ENCODE measurements around the gene NCAM1.
"Not testable (repeated sequence)": the region's sequence is repeated elsewhere in the genome, so short reads cannot be mapped to it uniquely, and the experiment has no call there.

Gene NCAM1

GRCh38 chr11:113019711-113020110 is 58.5 kb downstream of the NCAM1 start:
- no peak for DNase-seq

- no peak for DNase-seq
These were observed 59.9 kb downstream of the NCAM1 start for GRCh38 chr11:113021111-113021510.

DNA sequence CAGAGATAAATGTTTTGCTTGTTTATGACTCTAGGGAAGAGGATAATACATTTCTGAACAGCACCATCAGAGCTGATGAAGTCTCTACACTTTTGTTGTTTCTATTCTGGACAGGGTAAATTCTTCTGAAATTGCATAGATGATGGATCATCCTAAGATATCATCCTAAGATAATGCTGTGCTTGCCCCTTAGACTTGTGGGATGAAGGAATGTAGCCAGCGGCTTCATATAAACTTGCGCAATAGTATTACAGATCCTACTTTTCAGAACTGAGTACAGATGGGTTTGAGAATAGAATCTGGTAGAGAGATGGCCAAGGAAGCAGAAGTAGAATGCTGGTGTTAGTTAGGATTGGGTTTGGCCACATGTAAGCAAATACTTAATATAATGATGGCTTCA is 61.0 kb downstream of the NCAM1 start:
- DNase-seq, result no peak

- peak in 1 of 58 donors; percentile 26 for DNase-seq
These were observed 62.0 kb downstream of the NCAM1 start for GRCh38 chr11:113023228-113023627.

DNA sequence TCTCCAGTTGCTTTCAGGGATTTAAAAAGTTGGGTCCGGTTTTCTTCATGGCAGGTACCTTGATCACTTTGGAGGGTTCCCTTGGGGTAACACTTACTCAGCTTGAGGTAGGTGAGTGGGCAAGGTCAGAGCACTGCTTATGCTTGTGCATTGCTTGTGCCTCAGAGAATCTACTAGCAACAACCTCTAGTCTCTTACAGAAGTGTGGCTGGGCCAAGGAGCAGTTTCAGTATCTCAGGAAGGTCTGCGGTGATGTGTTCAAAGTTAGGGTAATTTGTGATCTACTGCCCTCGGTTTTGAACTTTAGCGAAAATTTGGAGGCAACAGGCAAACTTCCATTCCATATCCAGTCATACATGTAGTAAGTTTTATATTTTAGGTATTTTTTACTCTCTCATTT is 62.8 kb downstream of the NCAM1 start:
- DNase-seq, result no peak

DNA sequence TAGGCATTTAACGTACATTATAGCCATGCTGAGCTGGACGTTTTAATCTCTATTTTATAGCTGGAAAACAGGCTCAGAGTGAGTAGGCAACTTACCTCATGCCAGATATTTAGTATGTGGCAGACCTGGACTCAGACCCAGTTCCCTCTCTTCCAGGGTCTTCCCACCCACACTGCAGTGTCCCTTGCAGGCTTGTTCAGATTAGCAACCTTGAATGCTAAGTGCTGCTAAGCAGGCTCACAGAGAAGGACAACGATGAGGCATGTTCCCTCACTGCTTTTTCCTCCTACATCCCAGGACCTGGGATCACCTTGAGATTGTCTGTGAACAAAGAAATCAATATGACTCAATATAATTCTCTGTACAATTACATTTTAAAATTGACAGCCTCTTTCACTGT is 65.6 kb downstream of the NCAM1 start:
- DNase-seq, result no peak

GRCh38 chr11:113034576-113034975 is 73.4 kb downstream of the NCAM1 start:
- DNase-seq, result no peak

DNA sequence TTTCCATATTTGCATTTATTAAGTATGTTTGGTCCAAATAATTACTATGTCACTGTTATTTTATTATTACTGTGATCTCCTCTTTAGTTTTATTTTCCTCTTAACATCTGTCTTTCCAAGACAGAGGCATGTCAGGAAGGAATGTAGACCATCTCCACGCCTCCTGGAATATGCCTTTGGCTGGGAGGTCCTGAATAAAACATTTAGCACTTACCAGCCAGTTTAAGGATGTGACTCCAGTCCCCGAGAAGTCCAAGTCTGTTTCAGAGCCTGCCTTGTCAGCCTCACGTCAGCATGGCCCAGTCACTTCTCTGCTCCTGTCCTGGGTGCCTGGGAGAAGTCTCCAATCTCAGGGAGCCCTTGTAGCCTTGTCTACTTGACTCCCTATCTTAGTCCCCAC is 74.5 kb downstream of the NCAM1 start:
- DNase-seq, result no peak

- DNase-seq, result no peak
These were observed 82.5 kb downstream of the NCAM1 start for GRCh38 chr11:113043698-113044097.

DNA sequence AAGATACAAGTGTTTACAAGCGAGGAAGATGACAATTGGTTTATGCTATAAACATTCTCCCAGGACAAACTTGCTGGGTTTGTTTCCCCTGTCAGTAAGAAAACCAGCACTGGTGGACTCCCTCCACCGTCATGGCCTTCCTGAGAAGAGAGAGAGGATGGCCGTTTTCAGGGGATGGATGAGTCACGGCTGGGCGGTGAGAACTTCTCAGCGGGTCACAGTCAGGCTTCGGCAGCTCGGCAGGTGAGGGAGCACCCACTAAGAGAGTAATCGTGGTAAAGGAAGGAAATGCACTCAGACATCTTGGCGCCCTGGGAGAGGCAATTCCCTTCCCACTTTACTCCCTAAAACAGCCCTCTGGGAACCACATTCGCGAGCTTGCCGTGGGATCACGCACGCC is 83.9 kb downstream of the NCAM1 start:
- DNase-seq, result no peak

GRCh38 chr11:113046866-113047265 is 85.6 kb downstream of the NCAM1 start:
- DNase-seq, result no peak

DNA sequence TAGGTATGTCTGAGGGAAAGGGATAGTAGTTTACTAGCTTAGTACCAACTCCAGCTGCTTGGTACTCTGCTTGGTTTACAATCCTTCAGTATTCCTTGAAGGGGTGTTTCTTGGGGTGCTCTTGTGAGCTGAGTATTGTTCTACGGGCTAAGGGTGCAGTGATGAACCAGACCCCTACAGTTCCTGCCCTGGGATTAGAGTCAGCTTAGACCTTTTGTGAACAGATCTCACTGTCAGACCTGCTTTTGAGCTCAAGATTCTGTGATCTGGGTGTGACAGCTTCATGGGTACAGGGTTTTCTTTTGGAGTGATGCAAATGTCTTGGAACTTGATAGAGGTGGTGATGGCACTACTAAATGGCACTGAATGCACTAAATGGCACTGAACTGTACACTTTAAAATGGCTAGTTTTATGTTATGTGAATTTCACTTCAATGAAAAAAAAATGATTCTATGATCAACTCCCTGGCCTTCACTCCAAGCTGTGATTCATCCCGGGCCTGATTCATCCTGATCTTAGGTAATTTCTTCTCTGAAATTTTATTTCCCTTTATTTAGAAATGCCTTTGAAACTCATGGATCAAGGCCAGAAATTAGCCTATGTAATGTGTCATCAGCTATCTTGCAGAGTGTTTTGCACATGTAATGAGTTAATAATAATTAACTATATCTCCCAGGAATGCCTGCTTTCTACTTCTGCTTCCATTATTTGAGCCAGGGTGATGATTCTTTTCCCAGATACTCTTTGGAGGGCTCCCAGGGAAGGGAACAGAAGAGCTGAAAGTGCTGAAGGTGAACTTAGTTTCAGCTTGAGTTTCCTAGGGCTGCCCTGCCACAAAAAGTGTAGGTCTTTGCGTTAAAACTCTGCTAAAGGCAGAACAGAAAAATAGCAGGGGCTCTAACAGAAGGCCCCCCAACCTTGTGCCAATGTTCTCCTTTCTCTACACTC is 87.9 kb downstream of the NCAM1 start:
- no peak for DNase-seq

DNA sequence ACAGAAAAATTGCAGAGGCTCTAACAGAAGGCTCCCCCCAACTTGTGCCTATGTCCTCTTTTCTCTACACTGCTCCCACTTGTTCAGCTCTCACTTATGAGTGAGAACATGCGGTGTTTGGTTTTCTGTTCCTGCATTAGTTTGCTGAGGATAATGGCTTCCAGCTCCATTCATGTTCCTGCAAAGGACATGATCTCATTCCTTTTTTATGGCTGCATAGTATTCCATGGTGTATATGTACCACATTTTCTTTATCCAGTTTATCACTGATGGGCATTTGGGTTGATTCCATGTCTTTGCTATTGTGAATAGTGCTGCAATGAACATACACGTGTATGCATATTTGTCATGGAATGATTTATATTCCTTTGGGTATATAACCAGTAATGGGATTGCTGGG is 91.8 kb downstream of the NCAM1 start:
- DNase-seq, result not testable (repeated sequence)

GRCh38 chr11:113057038-113057437 is 95.8 kb downstream of the NCAM1 start:
- DNase-seq, result no peak

DNA sequence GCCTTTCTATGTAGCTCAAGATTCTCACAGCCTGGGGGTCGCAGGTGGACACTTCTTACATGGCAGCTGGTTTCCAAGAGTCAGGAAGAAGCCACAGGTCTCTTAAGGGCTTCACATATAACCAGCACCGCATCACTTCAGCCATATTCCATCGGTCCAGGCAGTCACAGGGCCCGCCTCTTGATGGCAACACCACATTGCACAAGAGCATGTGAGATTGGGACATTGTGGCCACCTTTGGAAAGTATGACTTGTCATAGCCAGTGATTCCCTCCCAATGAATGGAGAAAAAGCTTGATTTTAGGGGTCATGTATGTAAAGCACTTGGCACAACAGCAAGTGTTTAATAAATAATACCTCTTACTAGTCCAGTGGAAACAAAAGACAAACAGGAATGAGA is 98.3 kb downstream of the NCAM1 start:
- DNase-seq, result no peak

DNA sequence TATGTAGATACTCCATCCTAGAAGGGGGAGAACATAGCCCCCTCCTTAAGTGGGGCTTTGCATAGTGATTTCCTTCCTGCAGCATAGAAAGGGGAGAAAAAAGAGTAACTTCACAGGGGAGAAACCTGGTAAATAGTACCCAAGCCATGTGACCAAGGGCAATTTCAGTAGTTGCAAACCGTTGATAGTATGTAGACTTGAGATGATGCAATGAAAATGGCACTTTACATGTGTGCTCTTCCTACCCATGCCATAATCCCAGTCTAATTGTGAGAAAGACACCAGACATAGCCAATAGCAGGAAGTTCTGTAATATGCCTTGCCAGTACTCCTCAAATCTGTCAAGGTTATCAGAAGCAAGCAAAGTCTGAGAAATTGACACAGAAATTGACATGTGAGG is 104.1 kb downstream of the NCAM1 start:
- DNase-seq, result no peak

DNA sequence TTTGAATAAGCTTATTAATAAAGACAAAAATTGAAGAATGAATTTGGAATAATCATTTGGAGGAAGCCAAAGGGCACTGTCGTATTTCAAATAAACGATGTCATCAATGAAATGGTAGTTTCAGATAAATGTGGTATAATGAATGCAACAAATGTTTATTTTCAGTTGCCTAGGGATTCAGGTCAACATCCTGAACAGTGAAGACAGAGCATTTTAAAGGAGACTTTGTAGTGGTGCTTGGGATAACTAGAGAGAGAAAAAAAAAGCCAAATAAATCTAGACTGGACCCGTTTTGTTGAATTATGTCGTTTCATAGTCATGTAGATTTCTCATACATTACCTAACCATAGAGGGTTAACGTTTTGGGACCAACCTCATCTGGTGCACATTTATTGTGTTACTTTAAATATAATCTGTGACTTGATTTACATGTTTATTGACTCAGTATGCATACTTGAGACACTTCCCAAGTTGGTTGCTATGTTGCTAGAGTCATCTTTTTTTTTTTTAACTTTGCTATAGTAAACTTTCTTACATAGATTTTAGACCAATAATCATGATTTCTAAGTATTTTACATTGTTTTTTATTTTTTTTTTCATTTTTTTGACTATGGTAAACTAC is 111.1 kb downstream of the NCAM1 start:
- no peak for DNase-seq

- peak in 1 of 58 donors; percentile 15 for DNase-seq
These were observed 112.2 kb downstream of the NCAM1 start for GRCh38 chr11:113073290-113073953.

GRCh38 chr11:113075586-113076095 is 114.4 kb downstream of the NCAM1 start:
- DNase-seq, result no peak

GRCh38 chr11:113077379-113077778 is 116.2 kb downstream of the NCAM1 start:
- no peak for DNase-seq

- DNase-seq, result peak in 1 of 58 donors; percentile 22
These were observed 121.2 kb downstream of the NCAM1 start for GRCh38 chr11:113082341-113082955.

DNA sequence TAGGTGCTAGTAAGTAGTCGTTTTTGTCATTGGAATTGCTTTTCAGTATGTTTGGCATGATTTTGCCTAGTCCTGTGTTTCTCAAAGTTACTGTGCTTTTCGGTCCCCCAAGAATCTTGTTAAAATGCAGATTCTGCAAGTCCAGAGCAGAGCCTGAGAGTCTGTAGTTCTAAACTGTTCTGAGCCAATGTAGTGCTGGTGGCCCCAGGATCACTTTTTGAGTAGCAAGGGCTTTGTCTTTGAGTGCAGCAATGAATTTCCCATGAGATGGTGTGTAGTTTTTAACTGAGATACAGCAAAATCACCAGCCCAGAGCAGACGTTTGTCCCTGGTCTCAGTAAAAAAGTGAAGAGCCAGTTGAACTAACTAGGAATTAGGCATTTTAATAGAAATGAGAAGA is 122.4 kb downstream of the NCAM1 start:
- DNase-seq, result no peak

Data from anterior cingulate cortex (tissue), 58 donors.